K562 (cell line): ENCODE results near the gene CDHR2. TPM values are rescaled to one million over a fixed set of nuclear protein-coding genes. Genes with fewer than 3 reads are reported as not detected.

ENCODE experiments used
- ATAC-seq: fragments of 200-7000 bp; cut with Tn5 transposase; 3 replicates; pipeline ENCODE4 v1.9.1; 2020; ENCODE audit warnings: moderate library complexity
- BruUV-seq: library from RNA; stranded (reverse); fragments of 400-500 nt; replicated peaks from 2 replicates; lab custom pipeline; 2021; lab: Mats Ljungman, UMichigan
- CTCF ChIA-PET: fragments of 300-600 bp; formaldehyde crosslinking; extraction: SDS; loops from one replicate; lab custom pipeline; 2021; ENCODE audit warnings: low intra/inter-chr PET ratio; lab: Yijun Ruan, JAX
- POLR2A ChIA-PET: fragments of 300-600, 350-650 bp; sonication (Branson Sonifier 250); formaldehyde crosslinking; extraction: SDS; loops from one replicate; lab custom pipeline; 2021; ENCODE audit warnings: antibody characterized with exemption, inconsistent platforms; lab: Yijun Ruan, JAX
- DNase-seq, 4 experiments: peaks; one replicate each; pipeline versions ENCODE4 v3.0.0 to v3.0.0-alpha.2; 2011 to 2018; ENCODE audit warnings: low spot score in 3 of 4, mixed read lengths in 3 of 4; ENCODE audit errors: extremely low read depth in 1 of 4
- FAIRE-seq: peaks from 2 replicates; lab custom pipeline; 2011; peaks lifted over from hg19 to GRCh38; lab: Jason Lieb, UNC
- H2AFZ ChIP-seq: 2 replicates; pipeline ENCODE4 v1.6.0; 2011; ENCODE audit warnings: low read depth, low read length, control low read depth, inconsistent platforms
- H3K27ac ChIP-seq: fragments of 200-600 bp; 3 replicates; pipeline ENCODE4 v1.8.0; 2011; ENCODE audit warnings: low read depth, mild to moderate bottlenecking, control low read depth, inconsistent platforms, low read length, moderate library complexity, mixed read lengths; ENCODE audit errors: extremely low read depth
- H3K27me3 ChIP-seq, 2 experiments: fragments of 300-600 bp in 1 of 2; 2 replicates in 1 of 2; 3 replicates in 1 of 2; pipeline versions ENCODE4 v1.6.0 to v1.8.0; 2011; ENCODE audit warnings: inconsistent platforms in 2 of 2, low read length in 2 of 2, mild to moderate bottlenecking in 1 of 2, mixed read lengths in 1 of 2, moderate library complexity in 1 of 2; ENCODE audit not compliant: control insufficient read depth in 2 of 2, insufficient read depth in 2 of 2
- H3K36me3 ChIP-seq: fragments of 300-600 bp; 3 replicates; pipeline ENCODE4 v1.8.0; 2011; ENCODE audit warnings: mild to moderate bottlenecking, low read length, inconsistent platforms; ENCODE audit not compliant: control insufficient read depth, insufficient read depth
- H3K4me1 ChIP-seq, 2 experiments: fragments of 200-600 bp in 1 of 2; replicated peaks in 1 of 2; 2 replicates in 1 of 2; 3 replicates in 1 of 2; pipeline versions ENCODE4 v1.5.1 to v1.8.0; 2011; ENCODE audit warnings: inconsistent platforms in 2 of 2, low read length in 2 of 2, mild to moderate bottlenecking in 1 of 2, mixed read lengths in 1 of 2, moderate library complexity in 1 of 2; ENCODE audit not compliant: control insufficient read depth in 2 of 2, insufficient read depth in 2 of 2
- H3K4me2 ChIP-seq: 2 replicates; pipeline ENCODE4 v1.6.1; 2011; ENCODE audit warnings: low read length, control low read depth, inconsistent platforms, mixed read lengths; ENCODE audit not compliant: insufficient read depth
- H3K4me3 ChIP-seq: fragments of 200-600 bp; sonication (generic), shearing (Covaris generic); 2 replicates; pipeline ENCODE4 v1.5.1; 2016; ENCODE audit warnings: control low read depth, inconsistent platforms
- H3K79me2 ChIP-seq: fragments of 200-600 bp; 3 replicates; pipeline ENCODE4 v1.8.0; 2011; ENCODE audit warnings: low read length, inconsistent platforms; ENCODE audit not compliant: control insufficient read depth, insufficient read depth
- H3K9ac ChIP-seq, 2 experiments: 2 replicates each; pipeline versions ENCODE4 v1.6.0 to v1.6.1; 2011; ENCODE audit warnings: low read depth in 2 of 2, low read length in 2 of 2, control low read depth in 1 of 2, inconsistent platforms in 1 of 2, mild to moderate bottlenecking in 1 of 2, mixed read lengths in 1 of 2; ENCODE audit not compliant: insufficient read depth in 1 of 2
- H3K9me1 ChIP-seq: one replicate; pipeline ENCODE4 v1.6.0; 2011; ENCODE audit warnings: inconsistent platforms, mild to moderate bottlenecking, low read length, moderate library complexity; ENCODE audit not compliant: control insufficient read depth, insufficient read depth
- H3K9me3 ChIP-seq: replicated peaks from 2 replicates; pipeline ENCODE4 v1.5.1; 2011; ENCODE audit warnings: low read depth, low read length, inconsistent platforms; ENCODE audit not compliant: control insufficient read depth, insufficient read depth
- H4K20me1 ChIP-seq: replicated peaks from 2 replicates; pipeline ENCODE4 v1.6.1; 2011; ENCODE audit warnings: low read length, inconsistent platforms, mixed read lengths; ENCODE audit not compliant: control insufficient read depth, insufficient read depth
- ATF3 ChIP-seq, 2 experiments: fragments of 450-650 bp in 1 of 2; sonication (generic) in 1 of 2; formaldehyde crosslinking in 1 of 2; IDR thresholded peaks in 1 of 2; conservative IDR thresholded peaks in 1 of 2; 2 replicates each; pipeline versions ENCODE4 v1.6.1 to v1.8.1; 2016 to 2023; ENCODE audit warnings: mild to moderate bottlenecking in 2 of 2, moderate library complexity in 2 of 2, inconsistent platforms in 1 of 2, missing genetic modification reagents in 1 of 2
- BRD4 ChIP-seq: fragments of 200-600 bp; sonication (generic); IDR thresholded peaks from 2 replicates; pipeline ENCODE4 v1.6.1; 2017; ENCODE audit warnings: inconsistent platforms
- C11orf30 ChIP-seq: fragments of 450-650 bp; IDR thresholded peaks from 2 replicates; pipeline ENCODE4 v1.6.1; 2016; ENCODE audit warnings: low read depth, mild to moderate bottlenecking
- CREB1 ChIP-seq, 2 experiments: sonication (generic) in 1 of 2; formaldehyde crosslinking in 1 of 2; IDR thresholded peaks; 2 replicates each; pipeline versions ENCODE4 v1.6.1 to v1.8.0; 2012 to 2022; ENCODE audit warnings: inconsistent platforms in 1 of 2, mild to moderate bottlenecking in 1 of 2, missing genetic modification reagents in 1 of 2, moderate library complexity in 1 of 2
- ESRRB ChIP-seq: fragments of 250-450 bp; sonication (Bioruptor Pico); IDR thresholded peaks from 2 replicates; pipeline ENCODE4 v1.5.0; 2020; ENCODE audit warnings: mild to moderate bottlenecking, moderate library complexity, borderline replicate concordance
- FIP1L1 ChIP-seq: fragments of 200-400 bp; formaldehyde crosslinking; IDR thresholded peaks from 2 replicates; pipeline ENCODE4 v1.6.1; 2018; ENCODE audit warnings: mild to moderate bottlenecking, low read depth, low read length; ENCODE audit not compliant: poor library complexity, severe bottlenecking
- FUS ChIP-seq: fragments of 200-400 bp; formaldehyde crosslinking; optimal IDR thresholded peaks from 2 replicates; pipeline ENCODE3; 2017; ENCODE audit warnings: low read depth, low read length
- GTF2A2 ChIP-seq: IDR thresholded peaks from 2 replicates; pipeline ENCODE4 v1.6.1; 2016; ENCODE audit warnings: mild to moderate bottlenecking, missing genetic modification characterization, missing compliant biosample characterization
- GTF2F1 ChIP-seq: IDR thresholded peaks from 2 replicates; pipeline ENCODE4 v1.6.1; 2011; ENCODE audit warnings: low read depth, low read length, improper control_type of control experiment
- HIVEP1 ChIP-seq: fragments of 250-450 bp; sonication (Bioruptor Pico); IDR thresholded peaks from 2 replicates; pipeline ENCODE4 v1.4.0; 2020; ENCODE audit warnings: mild to moderate bottlenecking
- HNRNPLL ChIP-seq: fragments of 200-400 bp; formaldehyde crosslinking; IDR thresholded peaks from 2 replicates; pipeline ENCODE4 v1.6.1; 2017; ENCODE audit warnings: low read length, low read depth, mild to moderate bottlenecking; ENCODE audit not compliant: poor library complexity, severe bottlenecking
- KDM1A ChIP-seq, 2 experiments: fragments of 450-650 bp; IDR thresholded peaks; 2 replicates each; pipeline ENCODE4 v1.6.1; 2016; ENCODE audit warnings: mild to moderate bottlenecking in 2 of 2
- MEF2A ChIP-seq: IDR thresholded peaks from 2 replicates; pipeline ENCODE4 v1.6.1; 2011; ENCODE audit warnings: low read depth, mild to moderate bottlenecking, low read length, moderate library complexity; ENCODE audit not compliant: control insufficient read depth
- MTA3 ChIP-seq: fragments of 450-650 bp; formaldehyde crosslinking; IDR thresholded peaks from 2 replicates; pipeline ENCODE4 v1.6.1; 2017; ENCODE audit warnings: mild to moderate bottlenecking, borderline replicate concordance
- NONO ChIP-seq, 2 experiments: fragments of 200-400 bp in 1 of 2; fragments of 450-650 bp in 1 of 2; formaldehyde crosslinking in 1 of 2; IDR thresholded peaks; 2 replicates each; pipeline ENCODE4 v1.6.1; 2017; ENCODE audit warnings: low read depth in 2 of 2, mild to moderate bottlenecking in 2 of 2, moderate library complexity in 2 of 2, low read length in 1 of 2
- NRF1 ChIP-seq, 2 experiments: fragments of 450-650 bp; IDR thresholded peaks in 1 of 2; conservative IDR thresholded peaks in 1 of 2; 2 replicates each; pipeline ENCODE4 v1.6.1; 2014; ENCODE audit warnings: mild to moderate bottlenecking in 2 of 2
- POLR3G ChIP-seq: IDR thresholded peaks from 2 replicates; pipeline ENCODE4 v1.6.1; 2011; ENCODE audit not compliant: insufficient read length, insufficient replicate concordance; ENCODE audit errors: extremely low read depth
- SRF ChIP-seq, 2 experiments: fragments of 250-450, 450-650 bp in 1 of 2; sonication (Bioruptor Pico) in 1 of 2; sonication (generic) in 1 of 2; formaldehyde crosslinking; IDR thresholded peaks; 2 replicates each; pipeline versions ENCODE4 v1.5.0 to v1.5.1; 2020 to 2022; ENCODE audit warnings: mild to moderate bottlenecking in 1 of 2, missing genetic modification reagents in 1 of 2
- ZBTB7A ChIP-seq: IDR thresholded peaks from 2 replicates; pipeline ENCODE4 v1.6.1; 2011; ENCODE audit warnings: low read depth, mild to moderate bottlenecking, low read length, moderate library complexity, borderline replicate concordance; ENCODE audit not compliant: control insufficient read depth
- WGBS: fragments of 100-300 bp; shearing (Covaris generic); methylation state at CpG from one replicate; pipeline ENCODE4 v1.1.6; 2016; ENCODE audit warnings: low coverage, mixed read lengths; ENCODE audit not compliant: insufficient coverage; ENCODE audit errors: missing lambda C conversion rate; 5-methylcytosine and 5-hydroxymethylcytosine counted together
- in situ Hi-C: fragments of 300-500 bp; cut with MboI; formaldehyde crosslinking; loops from 4 replicates; pipeline ENCODE4 v1.15.0; 2018; ENCODE audit warnings: inconsistent platforms, mixed read lengths
- intact Hi-C: fragments of 100-400 bp; cut with micrococcal nuclease; formaldehyde crosslinking; loops from 2 replicates; pipeline ENCODE4 v1.14.2; 2022
- polyA plus RNA-seq, 8 experiments: library from polyadenylated mRNA; depleted of rRNA in 4 of 8; stranded (reverse) in 5 of 8; unstranded in 3 of 8; fragments of >200 nt; fragmentation: Nextera tagmentation in 2 of 8; fragmentation: Illumina TruSeq in 1 of 8; extraction: Ambion mirVana in 2 of 8; extraction: Trizol in 1 of 8; gene quantifications; 2 replicates each; pipeline versions ENCODE4 v1.2.1 to v1.2.3, GENCODE V29; 2011 to 2014; ENCODE audit warnings: inconsistent platforms in 1 of 8, missing spikeins in 1 of 8
- total RNA-seq, 7 experiments: library from RNA; depleted of rRNA in 6 of 7; stranded (reverse); fragments of >200 nt in 6 of 7; fragmentation: Illumina TruSeq in 2 of 7; extraction: Trizol in 2 of 7; gene quantifications; 2 replicates each; pipeline versions ENCODE4 v1.2.1 to v1.2.3, GENCODE V29; 2011 to 2021; ENCODE audit warnings: low replicate concordance in 1 of 7
- TF ChIP-seq, protein P1 (sequence below): sonication (generic); formaldehyde crosslinking; IDR thresholded peaks from 2 replicates; pipeline ENCODE4 v1.8.1; 2022; ENCODE audit warnings: missing genetic modification reagents

Gene CDHR2
- total and polyA plus RNA-seq, 9 of the 15 experiments (the other 6 are each of a cell fraction or from before 2014, with no cell fraction given): 0.01 to 0.62 (median 0.09) TPM; not detected in 2

GRCh38 chr5:176562189-176562588 is 13.0 kb downstream of the CDHR2 start (continued):
- peak; percentile 37; the same call in 1 of the 2 replicates for TF ChIP-seq ATF3 (IDR thresholded peaks at IDR 0.05)
- no peak for TF ChIP-seq ATF3 (CRISPR knock-in tag; conservative IDR thresholded peaks at IDR 0.05)
- no peak for TF ChIP-seq ESRRB (CRISPR knock-in tag)
- TF ChIP-seq KDM1A (IDR thresholded peaks at IDR 0.05): peak in 1 of 2 experiments; percentile 13; a peak in 2 of 4 replicates
- TF ChIP-seq NRF1 (conservative IDR thresholded peaks at IDR 0.05 in 1 of 2, IDR thresholded peaks at IDR 0.05 in 1 of 2): no peak
- no peak for TF ChIP-seq MTA3
- TF ChIP-seq C11orf30: no peak
- TF ChIP-seq BRD4: no peak

DNA sequence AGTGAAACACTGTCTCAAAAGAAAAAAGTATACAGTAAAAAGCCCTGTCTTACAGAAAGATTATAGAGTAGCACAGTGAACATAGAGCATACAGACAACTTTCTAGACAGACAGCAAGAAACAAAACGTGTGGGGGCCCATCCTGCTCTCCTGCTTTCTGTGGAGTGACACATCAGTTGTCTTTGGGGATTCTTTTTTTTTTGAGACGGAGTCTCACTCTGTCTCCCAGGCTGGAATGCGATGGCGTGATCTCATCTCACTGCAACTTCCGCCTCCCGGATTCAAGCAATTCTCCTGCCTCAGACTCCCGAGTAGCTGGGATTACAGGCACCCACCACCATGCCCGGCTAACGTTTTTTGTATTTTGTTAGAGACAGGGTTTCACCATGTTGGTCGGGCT is 14.9 kb downstream of the CDHR2 start:
- intact Hi-C loops: no loop called here
- Histone ChIP-seq H3K4me2 (no peak overlapping the region), H3K36me3 (no peaks in the 10 kb centered on the region), H3K27ac (no peak overlapping the region), H3K27me3 (peaks cover 12 to 53% of the 10 kb centered on the region in 2 experiments; a peak in 4 of 5 replicates), H3K4me3 (no peak overlapping the region), H2AFZ (no peak overlapping the region), H3K9me3 (no peaks in the 10 kb centered on the region), H3K9me1 (no peaks in the 10 kb centered on the region), H3K9ac (no peak overlapping the region), H3K4me1 (peaks cover 0 to 16% of the 10 kb centered on the region in 2 experiments; a peak in 3 of 5 replicates), H3K79me2 (no peaks in the 10 kb centered on the region), H4K20me1 (0 out of 2 replicates have a peak, but pooled peaks cover 9% of the 10 kb centered on the region)
- no TSS peak for BruUV-seq
- ATAC-seq (no peak), FAIRE-seq (no peak), DNase-seq (no peak)
- POLR2A ChIA-PET: interaction anchor here (2.0 kb wide), 1 partner anchor 27 kb away, joined by 4 read pairs; the partner anchor contains the start of gene RNF44
- 47% methylated on average over 9 of the region's 10 CpGs for WGBS
- in situ Hi-C loops: no loop called here
- CTCF ChIA-PET: no interaction called here
- TF ChIP-seq NONO (IDR thresholded peaks at IDR 0.05; ENCODE audit: low read depth in 2 of 2, low read length in 1 of 2): no peak
- TF ChIP-seq POLR3G: no peak
- no peak for TF ChIP-seq NRF1 (conservative IDR thresholded peaks at IDR 0.05 in 1 of 2, IDR thresholded peaks at IDR 0.05 in 1 of 2)
- TF ChIP-seq MEF2A: no peak
- TF ChIP-seq GTF2A2: no peak
- TF ChIP-seq CREB1 (IDR thresholded peaks at IDR 0.05): no peak
- no peak for TF ChIP-seq CREB1 (CRISPR knock-in tag; IDR thresholded peaks at IDR 0.05)
- TF ChIP-seq FIP1L1: no peak
- TF ChIP-seq FUS: no peak
- no peak for TF ChIP-seq SRF (CRISPR knock-in tag; IDR thresholded peaks at IDR 0.05)
- no peak for TF ChIP-seq GTF2F1
- TF ChIP-seq, protein P1, sequence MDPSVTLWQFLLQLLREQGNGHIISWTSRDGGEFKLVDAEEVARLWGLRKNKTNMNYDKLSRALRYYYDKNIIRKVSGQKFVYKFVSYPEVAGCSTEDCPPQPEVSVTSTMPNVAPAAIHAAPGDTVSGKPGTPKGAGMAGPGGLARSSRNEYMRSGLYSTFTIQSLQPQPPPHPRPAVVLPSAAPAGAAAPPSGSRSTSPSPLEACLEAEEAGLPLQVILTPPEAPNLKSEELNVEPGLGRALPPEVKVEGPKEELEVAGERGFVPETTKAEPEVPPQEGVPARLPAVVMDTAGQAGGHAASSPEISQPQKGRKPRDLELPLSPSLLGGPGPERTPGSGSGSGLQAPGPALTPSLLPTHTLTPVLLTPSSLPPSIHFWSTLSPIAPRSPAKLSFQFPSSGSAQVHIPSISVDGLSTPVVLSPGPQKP (CRISPR knock-in tag): no peak
- TF ChIP-seq HIVEP1 (CRISPR knock-in tag): no peak
- TF ChIP-seq ZBTB7A: no peak
- TF ChIP-seq HNRNPLL: no peak
